ENCODE measurements around the gene SGK1. TPM values are rescaled to one million over a fixed set of nuclear protein-coding genes. Genes with fewer than 3 reads are reported as not detected.

The SGK1 gene
- total RNA-seq, 5 donors from 2014 or later (not counting 1 experiment from before 2014, with no cell fraction given), result 18.9 to 165 (median 37.1) TPM

DNA sequence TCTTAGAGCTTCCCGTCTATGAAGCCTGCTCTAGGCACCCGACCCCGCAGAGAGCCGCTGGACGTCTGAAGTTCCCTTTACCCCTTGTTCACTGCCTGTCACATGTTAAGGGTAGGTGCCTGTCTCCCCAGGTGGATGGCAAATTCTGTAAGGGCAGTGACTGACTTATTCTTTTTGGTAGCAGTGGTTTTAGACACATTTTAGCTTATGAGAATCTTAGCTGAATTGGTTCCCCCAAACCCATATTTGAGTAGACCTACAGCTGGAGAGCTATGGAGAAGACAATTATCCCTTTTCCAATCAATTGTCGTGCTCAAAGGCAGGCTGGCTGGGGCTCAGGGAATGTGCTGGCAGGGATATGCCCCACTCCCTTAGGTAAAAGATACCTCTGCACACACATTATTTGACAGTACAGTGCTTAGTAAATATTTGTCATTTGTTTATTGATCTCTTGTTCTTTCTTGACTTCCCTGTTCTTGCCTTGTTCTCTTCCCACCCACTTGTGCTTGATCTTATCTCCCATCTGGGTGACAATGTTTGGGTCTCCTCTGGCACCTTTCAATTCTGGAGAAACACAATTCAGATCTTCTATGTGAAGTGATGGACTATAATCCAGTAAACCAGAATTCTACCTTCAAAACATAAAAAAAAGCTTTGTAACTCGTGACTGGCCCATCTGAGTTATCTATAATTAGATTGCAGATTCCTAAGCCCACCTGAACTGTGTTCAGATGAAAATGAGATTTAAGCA is 151.2 kb downstream of the SGK1 start:
- POLR2A ChIA-PET, result no interaction called here
- no peaks in the 10 kb centered on the region for H3K27me3 Mint-ChIP-seq

DNA sequence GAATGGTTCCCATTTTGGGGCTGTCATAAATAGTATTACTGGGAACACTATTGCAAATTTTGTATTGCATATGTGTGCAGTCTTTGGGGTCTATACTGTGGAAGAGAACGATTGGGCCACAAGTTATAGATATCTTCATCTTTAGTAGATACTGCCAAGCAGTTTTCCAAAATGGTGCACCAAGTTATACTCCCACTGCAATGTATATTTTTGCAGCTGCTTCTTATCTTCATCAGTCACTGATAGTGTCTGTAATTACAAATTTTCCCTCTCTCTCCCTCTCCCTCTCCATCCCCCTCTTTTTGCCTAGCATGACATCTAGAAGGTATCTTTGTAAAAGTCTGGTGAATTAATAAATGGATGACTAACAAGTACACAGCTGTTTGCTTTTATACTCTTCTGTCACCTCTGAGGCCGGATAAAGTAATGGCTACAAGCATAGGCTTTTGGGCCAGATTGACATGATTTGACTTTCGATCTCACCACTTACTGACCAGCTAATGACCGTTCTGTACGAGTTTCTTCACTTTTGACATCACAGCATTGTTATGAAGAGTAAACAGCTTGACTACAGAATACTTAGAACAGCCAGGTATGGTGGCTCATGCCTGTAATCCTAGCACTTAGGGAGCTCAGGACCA is 152.2 kb downstream of the SGK1 start:
- no peaks in the 10 kb centered on the region for H3K9me3 Mint-ChIP-seq
- H3K9me3 ChIP-seq, result no peaks in the 10 kb centered on the region
- H3K27ac ChIP-seq (ENCODE audit: low read length), result no peak overlapping the region
- H3K4me3 ChIP-seq (ENCODE audit: control insufficient read depth in 1 of 2, extremely low read depth in 1 of 2, low read length in 1 of 2), result no peak overlapping the region
- peaks cover 5 to 14% of the 10 kb centered on the region in 2 donors for H3K36me3 ChIP-seq (ENCODE audit: control insufficient read depth in 2 of 2, extremely low read depth in 1 of 2, insufficient read depth in 1 of 2, low read length in 1 of 2)
- POLR2A ChIA-PET, result no interaction called here
- no peak for ATAC-seq (replicated peaks in 1 of 4)
- H3K27me3 Mint-ChIP-seq, result no peaks in the 10 kb centered on the region
- H3K27ac Mint-ChIP-seq, result no peak overlapping the region
- CTCF ChIA-PET, result interaction anchor here (0.7 to 2.5 kb wide), 7 partner anchors 9 to 718 kb away, joined by 3 to 8 read pairs (median 3); no protein-coding TSS in a partner anchor
- peaks cover 3 to 9% of the 10 kb centered on the region in 2 experiments for H3K4me1 ChIP-seq (ENCODE audit: control insufficient read depth in 1 of 2, extremely low read depth in 1 of 2, insufficient read depth in 2 of 2, low read length in 2 of 2)
- no peaks in the 10 kb centered on the region for H3K27me3 ChIP-seq (replicated peaks in 1 of 2; ENCODE audit: control insufficient read depth in 2 of 2, extremely low read depth in 1 of 2, insufficient read depth in 2 of 2, low read length in 1 of 2)
- WGBS (ENCODE audit: insufficient coverage), result 100% methylated on average over 1 of the region's 5 CpGs
- H3K36me3 Mint-ChIP-seq, result peaks cover 18% of the 10 kb centered on the region
- no peak for DNase-seq
- H3K4me3 Mint-ChIP-seq, result no peak overlapping the region
- H3K4me1 Mint-ChIP-seq, result peaks cover 12 to 14% (median 13%) of the 10 kb centered on the region in 3 donors

More for the DNA sequence above, 151.2 kb downstream of the SGK1 start:
- Mint-ChIP-seq H3K4me3 (no peak overlapping the region), H3K4me1 (peaks cover 22 to 24% (median 23%) of the 10 kb centered on the region in 3 donors), H3K27ac (no peak overlapping the region), H3K9me3 (no peaks in the 10 kb centered on the region), H3K36me3 (peaks cover 28% of the 10 kb centered on the region)
- ATAC-seq (replicated peaks in 1 of 4) (peak in 1 of 4 experiments; percentile 9), DNase-seq (no peak)
- Histone ChIP-seq H3K36me3 (ENCODE audit: control insufficient read depth in 2 of 2, extremely low read depth in 1 of 2, insufficient read depth in 1 of 2, low read length in 1 of 2) (peaks cover 5 to 24% of the 10 kb centered on the region in 2 donors), H3K27ac (ENCODE audit: low read length) (no peak overlapping the region), H3K4me3 (ENCODE audit: control insufficient read depth in 1 of 2, extremely low read depth in 1 of 2, low read length in 1 of 2) (no peak overlapping the region), H3K9me3 (no peaks in the 10 kb centered on the region), H3K4me1 (ENCODE audit: control insufficient read depth in 1 of 2, extremely low read depth in 1 of 2, insufficient read depth in 2 of 2, low read length in 2 of 2) (peaks cover 9 to 19% of the 10 kb centered on the region in 2 experiments), H3K27me3 (replicated peaks in 1 of 2; ENCODE audit: control insufficient read depth in 2 of 2, extremely low read depth in 1 of 2, insufficient read depth in 2 of 2, low read length in 1 of 2) (no peaks in the 10 kb centered on the region)
- 70% methylated on average over 2 of the region's 7 CpGs for WGBS (ENCODE audit: insufficient coverage)
- CTCF ChIA-PET, result interaction anchor here (0.6 to 1.3 kb wide), 5 partner anchors 10 to 857 kb away, joined by 3 to 4 read pairs (median 3); no protein-coding TSS in a partner anchor

DNA sequence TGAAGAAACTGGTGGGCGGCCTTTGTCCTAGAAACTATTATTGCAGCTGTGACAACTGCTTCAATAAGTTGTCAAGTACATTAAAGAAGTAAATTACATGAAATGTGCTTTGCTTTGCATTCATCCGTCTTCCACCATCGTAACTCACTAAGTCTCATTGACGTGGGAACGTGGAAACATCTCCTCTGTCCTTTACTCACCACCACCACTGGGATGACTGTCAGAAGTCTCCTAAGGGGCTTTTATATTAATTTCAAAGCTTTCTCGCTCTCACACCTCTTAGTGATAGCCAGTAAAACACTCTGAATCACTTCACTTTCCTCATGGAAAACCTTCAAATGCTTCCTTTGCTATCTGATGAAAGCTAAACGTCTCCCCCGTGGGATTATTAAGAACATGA is 153.6 kb downstream of the SGK1 start:
- ChIA-PET POLR2A (interaction anchor here in 1 of 2 donors (0.7 kb wide), 1 partner anchor 1227 kb away, joined by 8 read pairs; no protein-coding TSS in a partner anchor), CTCF (interaction anchor here in 1 of 2 donors (2.5 kb wide), 1 partner anchor 476 kb away, joined by 8 read pairs; no protein-coding TSS in a partner anchor)
- WGBS (ENCODE audit: insufficient coverage), result 89% methylated on average over 5 of the region's 8 CpGs
- no peak overlapping the region for H3K27ac ChIP-seq (ENCODE audit: low read length)
- Mint-ChIP-seq H3K4me1 (no peaks in the 10 kb centered on the region), H3K9me3 (no peaks in the 10 kb centered on the region), H3K27me3 (no peaks in the 10 kb centered on the region), H3K4me3 (no peak overlapping the region), H3K36me3 (peaks cover 6% of the 10 kb centered on the region), H3K27ac (no peak overlapping the region)
- no peak for ATAC-seq (replicated peaks in 1 of 4)
- no peak for DNase-seq
- H3K9me3 ChIP-seq, result no peaks in the 10 kb centered on the region
- peaks cover under 1 to 3% of the 10 kb centered on the region in 2 donors for H3K36me3 ChIP-seq (ENCODE audit: control insufficient read depth in 2 of 2, extremely low read depth in 1 of 2, insufficient read depth in 1 of 2, low read length in 1 of 2)
- no peaks in the 10 kb centered on the region for H3K4me1 ChIP-seq (ENCODE audit: control insufficient read depth in 1 of 2, extremely low read depth in 1 of 2, insufficient read depth in 2 of 2, low read length in 2 of 2)
- H3K4me3 ChIP-seq (ENCODE audit: control insufficient read depth in 1 of 2, extremely low read depth in 1 of 2, low read length in 1 of 2), result no peak overlapping the region
- no peaks in the 10 kb centered on the region for H3K27me3 ChIP-seq (replicated peaks in 1 of 2; ENCODE audit: control insufficient read depth in 2 of 2, extremely low read depth in 1 of 2, insufficient read depth in 2 of 2, low read length in 1 of 2)

DNA sequence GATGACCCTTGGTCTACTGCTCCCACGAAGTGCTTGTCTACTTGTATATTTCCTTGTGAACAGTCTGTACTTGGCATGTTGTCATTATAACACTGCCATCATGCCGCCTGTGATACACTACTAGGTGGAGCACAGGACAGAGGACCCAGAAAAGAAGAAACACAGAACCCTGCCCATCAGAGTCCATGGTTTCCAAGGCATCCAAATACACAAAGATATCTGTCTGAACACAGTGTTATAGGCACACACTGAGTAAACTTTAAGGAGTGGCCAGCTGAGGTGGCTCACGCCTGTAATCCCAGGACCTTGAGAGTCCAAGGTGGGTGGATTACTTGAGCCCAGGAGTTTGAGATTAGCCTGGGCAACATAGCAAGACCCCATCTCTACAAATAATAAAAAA is 155.0 kb downstream of the SGK1 start:
- ATAC-seq (replicated peaks in 1 of 4) (peak in 1 of 4 experiments; percentile 14), DNase-seq (no peak)
- H3K9me3 Mint-ChIP-seq, result no peaks in the 10 kb centered on the region
- H3K27me3 Mint-ChIP-seq, result no peaks in the 10 kb centered on the region
- no peak overlapping the region for H3K27ac ChIP-seq (ENCODE audit: low read length)
- ChIA-PET POLR2A (no interaction called here), CTCF (interaction anchor here in 1 of 2 donors (1.0 to 2.5 kb wide), 2 partner anchors 478 to 661 kb away, joined by 3 to 8 read pairs; no protein-coding TSS in a partner anchor)
- no peaks in the 10 kb centered on the region for H3K27me3 ChIP-seq (replicated peaks in 1 of 2; ENCODE audit: control insufficient read depth in 2 of 2, extremely low read depth in 1 of 2, insufficient read depth in 2 of 2, low read length in 1 of 2)
- 81% methylated on average over 2 of the region's 3 CpGs for WGBS (ENCODE audit: insufficient coverage)
- H3K4me3 ChIP-seq (ENCODE audit: control insufficient read depth in 1 of 2, extremely low read depth in 1 of 2, low read length in 1 of 2), result no peak overlapping the region
- H3K36me3 ChIP-seq (ENCODE audit: control insufficient read depth in 2 of 2, extremely low read depth in 1 of 2, insufficient read depth in 1 of 2, low read length in 1 of 2), result peaks cover 0 to 3% of the 10 kb centered on the region in 2 donors
- H3K4me1 Mint-ChIP-seq, result no peaks in the 10 kb centered on the region
- no peaks in the 10 kb centered on the region for H3K36me3 Mint-ChIP-seq
- no peaks in the 10 kb centered on the region for H3K4me1 ChIP-seq (ENCODE audit: control insufficient read depth in 1 of 2, extremely low read depth in 1 of 2, insufficient read depth in 2 of 2, low read length in 2 of 2)
- no peaks in the 10 kb centered on the region for H3K9me3 ChIP-seq
- no peak overlapping the region for H3K4me3 Mint-ChIP-seq
- H3K27ac Mint-ChIP-seq, result no peak overlapping the region

DNA sequence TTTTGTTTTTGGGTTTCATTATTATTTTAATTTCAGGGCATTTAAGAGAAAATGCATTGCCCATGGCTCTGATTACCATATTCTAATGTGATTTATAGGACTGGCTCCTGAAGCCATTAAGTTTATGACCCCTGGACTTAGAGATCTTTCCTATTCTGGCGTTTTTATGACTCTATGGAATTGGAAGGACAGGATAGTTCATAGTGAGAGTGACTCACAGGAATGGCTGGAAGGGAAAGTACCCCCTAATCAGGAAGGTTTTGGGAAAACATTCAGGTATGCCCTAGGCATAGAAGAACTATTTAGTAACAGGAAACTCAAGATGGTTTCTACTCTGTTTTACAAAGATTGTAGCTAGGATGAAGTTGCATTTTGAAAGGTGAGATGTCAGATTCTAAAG is 156.9 kb downstream of the SGK1 start:
- H3K4me1 ChIP-seq (ENCODE audit: control insufficient read depth in 1 of 2, extremely low read depth in 1 of 2, insufficient read depth in 2 of 2, low read length in 2 of 2), result no peaks in the 10 kb centered on the region
- no peak for ATAC-seq (replicated peaks in 1 of 4)
- no peaks in the 10 kb centered on the region for H3K9me3 Mint-ChIP-seq
- H3K27me3 ChIP-seq (replicated peaks in 1 of 2; ENCODE audit: control insufficient read depth in 2 of 2, extremely low read depth in 1 of 2, insufficient read depth in 2 of 2, low read length in 1 of 2), result no peaks in the 10 kb centered on the region
- no peak overlapping the region for H3K27ac Mint-ChIP-seq
- no peaks in the 10 kb centered on the region for H3K9me3 ChIP-seq
- no peaks in the 10 kb centered on the region for H3K27me3 Mint-ChIP-seq
- ChIA-PET CTCF (interaction anchor here (0.6 to 1.0 kb wide), 2 partner anchors 23 to 599 kb away, joined by 3 to 10 read pairs; no protein-coding TSS in a partner anchor), POLR2A (no interaction called here)
- no CpG with 5 or more reads among the region's 1 CpG for WGBS (ENCODE audit: insufficient coverage)
- no peak overlapping the region for H3K4me3 ChIP-seq (ENCODE audit: control insufficient read depth in 1 of 2, extremely low read depth in 1 of 2, low read length in 1 of 2)
- no peaks in the 10 kb centered on the region for H3K4me1 Mint-ChIP-seq
- H3K36me3 ChIP-seq (ENCODE audit: control insufficient read depth in 2 of 2, extremely low read depth in 1 of 2, insufficient read depth in 1 of 2, low read length in 1 of 2), result no peaks in the 10 kb centered on the region
- DNase-seq, result no peak
- H3K4me3 Mint-ChIP-seq, result no peak overlapping the region
- no peak overlapping the region for H3K27ac ChIP-seq (ENCODE audit: low read length)
- H3K36me3 Mint-ChIP-seq, result no peaks in the 10 kb centered on the region

DNA sequence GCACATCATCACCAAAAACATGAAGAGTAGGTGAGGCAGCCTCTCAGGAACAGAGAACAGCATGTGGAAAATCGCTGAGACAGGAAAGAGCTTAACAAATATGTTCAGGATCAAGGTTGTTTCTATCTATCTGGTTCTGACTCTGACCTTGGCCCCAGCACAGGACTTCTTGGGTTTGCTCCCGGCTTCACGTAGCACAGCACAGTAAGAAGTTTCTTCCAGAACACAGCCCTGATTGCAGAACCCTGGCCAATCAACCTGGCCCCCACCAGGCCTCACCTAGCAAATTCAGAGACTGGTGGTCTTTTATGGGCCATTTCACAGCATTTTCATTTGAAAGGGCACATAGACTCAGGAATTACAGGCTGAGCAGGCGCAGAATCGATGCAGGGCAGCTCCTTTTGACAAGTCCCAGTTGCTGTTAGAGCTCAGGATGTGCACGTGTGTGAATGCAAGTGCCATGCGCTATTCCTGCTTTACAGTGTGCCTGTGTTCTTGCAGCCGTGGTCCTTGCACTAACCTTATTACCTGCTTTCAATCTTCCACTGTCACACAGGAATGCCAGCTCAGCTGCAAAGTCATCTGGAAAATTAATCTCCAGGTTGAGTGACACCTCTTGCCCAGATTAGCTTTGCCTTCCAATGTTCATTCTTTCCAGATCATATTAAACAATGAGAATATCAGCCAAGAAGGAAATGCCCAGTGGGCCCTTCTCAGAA is 165.0 kb downstream of the SGK1 start:
- H3K27ac ChIP-seq (ENCODE audit: low read length), result no peak overlapping the region
- no peaks in the 10 kb centered on the region for H3K9me3 Mint-ChIP-seq
- 84% methylated on average over 8 of the region's 8 CpGs for WGBS (ENCODE audit: insufficient coverage)
- H3K9me3 ChIP-seq, result no peaks in the 10 kb centered on the region
- no peaks in the 10 kb centered on the region for H3K4me1 ChIP-seq (ENCODE audit: control insufficient read depth in 1 of 2, extremely low read depth in 1 of 2, insufficient read depth in 2 of 2, low read length in 2 of 2)
- ChIA-PET CTCF (interaction anchor here (0.6 to 3.1 kb wide), 8 partner anchors 9 to 787 kb away, joined by 3 to 14 read pairs (median 3); no protein-coding TSS in a partner anchor), POLR2A (interaction anchor here in 1 of 2 donors (0.5 kb wide), 1 partner anchor 916 kb away, joined by 3 read pairs; no protein-coding TSS in a partner anchor)
- peaks cover 0 to 3% of the 10 kb centered on the region in 2 experiments for H3K27me3 ChIP-seq (replicated peaks in 1 of 2; ENCODE audit: control insufficient read depth in 2 of 2, extremely low read depth in 1 of 2, insufficient read depth in 2 of 2, low read length in 1 of 2)
- H3K4me3 Mint-ChIP-seq, result no peak overlapping the region
- H3K4me1 Mint-ChIP-seq, result no peaks in the 10 kb centered on the region
- H3K36me3 ChIP-seq (ENCODE audit: control insufficient read depth in 2 of 2, extremely low read depth in 1 of 2, insufficient read depth in 1 of 2, low read length in 1 of 2), result no peaks in the 10 kb centered on the region
- H3K36me3 Mint-ChIP-seq, result no peaks in the 10 kb centered on the region
- H3K4me3 ChIP-seq (ENCODE audit: control insufficient read depth in 1 of 2, extremely low read depth in 1 of 2, low read length in 1 of 2), result no peak overlapping the region
- DNase-seq, result no peak
- ATAC-seq (replicated peaks in 1 of 4), result no peak
- H3K27me3 Mint-ChIP-seq, result peaks cover 0 to 2% of the 10 kb centered on the region in 2 donors
- H3K27ac Mint-ChIP-seq, result no peak overlapping the region

Measured in T-cell (primary cell).